Posterior vena cava (tissue), 2 donors: ENCODE measurements around the gene SPATA3. TPM values are rescaled to one million over a fixed set of nuclear protein-coding genes. Genes with fewer than 3 reads are reported as not detected.

Source experiments
- DNase-seq: peaks from one replicate; pipeline ENCODE4 v3.0.0-alpha.2; 2020; ENCODE audit warnings: low spot score
- intact Hi-C, 2 donors: fragments of 100-400 bp; cut with DNase I; formaldehyde crosslinking; loops; one replicate each; pipeline versions ENCODE4 v1.14.1 to v1.14.2; 2022 to 2023
- long read RNA-seq, 2 donors: library from polyadenylated mRNA; unstranded; transcript quantifications; one replicate each; pipeline ENCODE4 v2.0.0, GENCODE V29; 2020 to 2021
- total RNA-seq, 2 donors: library from RNA; stranded (reverse); fragmentation: NEBNext Ultra II Directional; extraction: Animal tissue kit (Norgen Biotek cat#: 25700); gene quantifications; one replicate each; pipeline ENCODE4 v1.2.1, GENCODE V29; 2021
- donor health status: DM: yes; HTN: yes; CAD: no.
- donor health status: DM: yes; HTN: yes; CAD: no.

The SPATA3 gene
- not detected for total RNA-seq
- long read RNA-seq, donor 1, result 0 reads
- long read RNA-seq, donor 2, result 0 reads

GRCh38 chr2:230995821-230996220 lies at the start of gene SPATA3:
SPATA3 (plus strand) TSS chr2:230996121; CDS start chr2:230996234, 113 bp downstream.
- DNase-seq, result peak; percentile 47
- intact Hi-C loops, result loop anchor here in 1 of 2 donors (10.0 kb wide), 1 partner anchor 171 kb away; no protein-coding TSS in a partner anchor

- DNase-seq, result no peak
- intact Hi-C loops, result no loop called here
Observed at GRCh38 chr2:230946429-230947234, 49.3 kb upstream of the SPATA3 start.

GRCh38 chr2:230947235-230947576 lies 48.7 kb upstream of the SPATA3 start:
- intact Hi-C loops, result no loop called here
- DNase-seq, result no peak

DNA sequence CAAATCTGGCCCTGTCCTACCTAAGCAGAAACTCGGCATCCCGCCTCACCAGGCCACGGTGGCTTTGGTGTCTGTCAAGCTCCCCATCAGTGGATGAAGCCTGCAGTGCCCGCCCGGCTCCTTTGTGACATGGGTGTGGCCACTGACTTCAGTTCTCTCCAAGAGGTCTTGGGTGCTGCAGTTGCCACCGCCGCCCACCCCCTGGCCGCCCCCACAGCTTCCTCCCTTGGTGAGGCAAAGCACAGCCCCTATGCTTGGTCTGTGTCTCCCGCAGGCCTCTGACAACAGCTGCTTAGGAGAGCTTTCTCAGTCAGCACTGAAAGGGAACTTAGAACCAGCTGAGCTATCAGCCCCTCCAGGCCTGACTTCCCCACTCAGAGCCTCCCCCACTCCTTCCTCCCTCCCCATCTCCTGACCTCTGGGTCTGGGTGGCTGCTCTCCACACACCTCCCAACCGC lies 48.0 kb upstream of the SPATA3 start:
- no peak for DNase-seq
- intact Hi-C loops, result no loop called here

- intact Hi-C loops, result no loop called here
- DNase-seq, result no peak
Observed at GRCh38 chr2:230949966-230950873, 45.7 kb upstream of the SPATA3 start.

- intact Hi-C loops, result no loop called here
- DNase-seq, result no peak
Observed at GRCh38 chr2:230950874-230951339, 45.0 kb upstream of the SPATA3 start.

DNA sequence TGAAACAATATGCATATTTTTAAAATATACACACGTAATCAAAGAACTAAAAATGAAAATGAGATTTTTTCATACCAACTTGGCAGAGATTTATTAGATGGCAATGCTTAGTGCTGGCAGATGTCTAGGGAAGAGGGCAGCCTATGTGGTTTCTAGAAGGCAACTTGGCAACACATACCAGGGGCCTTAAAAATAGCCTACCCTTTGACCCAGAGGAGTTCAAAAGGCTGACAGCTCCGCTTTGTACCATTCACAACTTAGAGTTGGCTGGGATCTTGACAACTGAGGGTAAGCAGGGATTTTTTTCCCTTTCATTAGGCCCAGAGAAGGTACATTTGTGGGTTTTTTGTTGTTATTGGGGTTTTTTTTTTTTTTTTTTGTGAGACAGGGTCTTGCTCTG lies 44.5 kb upstream of the SPATA3 start:
- no peak for DNase-seq
- intact Hi-C loops, result no loop called here

- intact Hi-C loops, result no loop called here
- DNase-seq, result no peak
Observed at GRCh38 chr2:230952226-230952956, 43.5 kb upstream of the SPATA3 start.

GRCh38 chr2:230953845-230954244 lies 42.1 kb upstream of the SPATA3 start:
- intact Hi-C loops, result no loop called here
- no peak for DNase-seq

DNA sequence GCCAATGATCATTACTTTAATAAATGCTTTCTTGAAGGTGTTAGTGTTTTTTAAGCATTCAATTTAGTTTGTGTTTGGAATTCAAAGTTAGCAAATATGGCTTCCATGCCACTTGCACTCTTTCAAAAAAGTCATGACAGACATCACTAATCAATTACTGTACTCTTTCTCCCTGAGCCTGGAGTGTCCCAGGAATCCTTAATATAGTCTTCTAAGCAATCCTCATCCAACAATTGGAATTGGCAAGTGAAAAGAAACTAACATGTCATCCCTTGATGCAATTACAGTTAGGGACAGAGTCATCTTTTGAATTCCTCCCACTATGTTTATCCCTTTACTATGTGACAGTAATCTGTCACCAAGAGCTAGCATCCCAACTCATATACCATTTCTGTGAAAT lies 41.2 kb upstream of the SPATA3 start:
- DNase-seq, result no peak
- intact Hi-C loops, result loop anchor here in 1 of 2 donors (1.0 kb wide), 1 partner anchor 17 kb away; no protein-coding TSS in a partner anchor

GRCh38 chr2:230955163-230955737 lies 40.7 kb upstream of the SPATA3 start:
- intact Hi-C loops, result loop anchor here in 1 of 2 donors (1.0 kb wide), 1 partner anchor 18 kb away; no protein-coding TSS in a partner anchor
- DNase-seq, result no peak

- no peak for DNase-seq
- intact Hi-C loops, result no loop called here
Observed at GRCh38 chr2:230956827-230957755, 38.8 kb upstream of the SPATA3 start.

- intact Hi-C loops, result no loop called here
- DNase-seq, result no peak
Observed at GRCh38 chr2:230957756-230958391, 38.0 kb upstream of the SPATA3 start.

- DNase-seq, result no peak
- intact Hi-C loops, result no loop called here
Observed at GRCh38 chr2:230958820-230959756, 36.8 kb upstream of the SPATA3 start.

DNA sequence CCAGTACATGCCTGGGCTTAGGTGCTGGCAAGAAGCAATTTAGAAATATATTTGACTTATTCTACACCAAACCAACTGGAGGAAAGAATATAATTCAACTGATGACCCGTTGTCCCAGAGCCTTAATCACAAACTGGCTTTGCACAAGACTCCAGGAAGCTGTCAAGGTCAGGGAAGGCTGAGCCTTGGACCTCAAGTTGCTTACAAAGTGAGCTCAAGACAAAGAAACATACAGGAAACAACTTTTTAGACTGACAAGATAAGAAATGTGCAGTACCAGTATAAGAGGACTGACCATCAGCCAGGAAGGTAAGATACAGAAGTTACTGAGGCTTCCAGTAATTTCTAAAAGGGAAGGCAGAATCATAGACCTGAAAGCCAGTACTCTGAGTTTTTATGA lies 35.9 kb upstream of the SPATA3 start:
- intact Hi-C loops, result no loop called here

DNA sequence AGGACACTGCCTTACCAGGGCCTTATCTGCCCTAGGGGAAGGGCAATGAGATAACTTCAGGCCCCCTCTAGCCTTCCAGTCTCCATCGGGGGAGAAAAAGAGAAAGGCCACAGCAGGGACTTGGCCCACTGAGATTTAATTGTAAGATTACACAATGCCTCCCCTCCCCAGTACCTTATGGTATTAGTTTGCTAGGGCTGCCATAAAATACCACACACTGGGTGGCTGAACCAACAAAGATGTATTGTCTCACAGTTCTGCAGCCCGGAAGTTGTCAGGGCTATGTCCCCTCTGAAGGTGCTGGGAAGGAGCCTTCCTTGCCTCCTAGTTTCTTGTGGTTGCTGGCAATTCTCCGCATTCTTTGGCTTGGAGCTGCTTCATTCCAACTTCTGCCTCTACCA lies 34.8 kb upstream of the SPATA3 start:
- intact Hi-C loops, result no loop called here

More for the DNA sequence above, 35.9 kb upstream of the SPATA3 start:
- DNase-seq, result no peak

More for the DNA sequence above, 34.8 kb upstream of the SPATA3 start:
- DNase-seq, result no peak
